ENCODE results near the gene SLC7A10.

Gene SLC7A10

GRCh38 chr19:33208371-33208895 is 17.2 kb downstream of the SLC7A10 start:
- Mint-ChIP-seq H3K36me3 (ENCODE audit: low read depth) (no peaks in the 10 kb centered on the region), H3K9me3 (no peaks in the 10 kb centered on the region), H3K4me1 (no peaks in the 10 kb centered on the region), H3K4me3 (no peak overlapping the region), H3K27me3 (no peaks in the 10 kb centered on the region), H3K27ac (no peak overlapping the region)
- DNase-seq (no peak), ATAC-seq (no peak)

DNA sequence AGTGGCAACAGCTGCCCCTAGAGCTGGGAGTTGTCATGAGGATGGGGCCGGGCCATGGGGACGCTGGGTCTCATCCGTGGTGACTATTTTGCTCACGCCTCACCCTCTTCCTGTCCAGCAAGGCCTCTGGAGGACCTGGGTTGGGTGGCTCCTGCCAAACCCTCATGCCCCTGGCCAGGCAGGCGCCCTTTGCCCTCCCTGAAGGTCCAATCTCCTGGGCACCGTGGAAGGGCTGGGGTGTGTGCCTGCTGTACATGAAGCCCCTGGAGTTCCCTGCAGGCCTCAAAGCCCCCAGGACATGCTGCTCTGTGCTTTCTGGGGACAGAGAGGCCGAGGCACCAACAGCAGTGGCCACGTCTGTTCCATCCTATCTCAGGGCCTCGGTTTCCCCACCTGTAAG is 17.7 kb downstream of the SLC7A10 start:
- ATAC-seq (no peak), DNase-seq (no peak)
- H3K4me1 Mint-ChIP-seq, result no peaks in the 10 kb centered on the region
- H3K27me3 Mint-ChIP-seq, result no peaks in the 10 kb centered on the region
- no peaks in the 10 kb centered on the region for H3K36me3 Mint-ChIP-seq (ENCODE audit: low read depth)
- no peak overlapping the region for H3K27ac Mint-ChIP-seq
- H3K4me3 Mint-ChIP-seq, result no peak overlapping the region
- H3K9me3 Mint-ChIP-seq, result no peaks in the 10 kb centered on the region

DNA sequence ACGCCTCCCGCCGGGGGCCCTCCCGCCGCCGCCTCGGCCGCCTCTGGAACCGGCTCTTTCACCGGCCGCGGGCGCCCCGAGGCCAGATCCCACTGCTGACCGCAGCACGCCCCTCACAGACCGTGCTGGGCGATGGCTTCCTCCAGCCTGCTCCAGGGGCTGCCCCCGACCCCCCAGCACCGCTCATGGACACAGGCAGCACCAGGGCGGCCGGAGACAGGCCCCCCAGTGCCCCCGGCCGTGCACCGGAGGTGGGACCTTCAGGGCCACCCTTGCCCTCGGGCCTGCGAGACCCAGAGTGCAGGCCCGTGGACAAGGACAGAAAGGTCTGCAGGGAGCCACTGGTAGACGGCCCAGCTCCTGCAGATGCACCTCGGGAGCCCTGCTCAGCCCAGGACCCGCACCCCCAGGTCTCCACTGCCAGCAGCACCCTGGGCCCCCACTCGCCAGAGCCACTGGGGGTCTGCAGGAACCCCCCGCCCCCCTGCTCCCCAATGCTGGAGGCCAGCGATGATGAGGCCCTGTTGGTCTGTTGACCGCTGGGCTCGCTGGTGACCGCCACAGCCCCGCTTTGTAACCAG is 18.5 kb downstream of the SLC7A10 start:
- no peak overlapping the region for H3K27ac Mint-ChIP-seq
- no peaks in the 10 kb centered on the region for H3K36me3 Mint-ChIP-seq (ENCODE audit: low read depth)
- no peak overlapping the region for H3K4me3 Mint-ChIP-seq
- ATAC-seq, result no peak
- H3K4me1 Mint-ChIP-seq, result no peaks in the 10 kb centered on the region
- DNase-seq, result no peak
- H3K27me3 Mint-ChIP-seq, result no peaks in the 10 kb centered on the region
- H3K9me3 Mint-ChIP-seq, result no peaks in the 10 kb centered on the region

- H3K36me3 Mint-ChIP-seq (ENCODE audit: low read depth), result no peaks in the 10 kb centered on the region
- no peaks in the 10 kb centered on the region for H3K27me3 Mint-ChIP-seq
- no peak overlapping the region for H3K4me3 Mint-ChIP-seq
- ATAC-seq (no peak), DNase-seq (no peak)
- H3K9me3 Mint-ChIP-seq, result no peaks in the 10 kb centered on the region
- no peak overlapping the region for H3K27ac Mint-ChIP-seq
- no peaks in the 10 kb centered on the region for H3K4me1 Mint-ChIP-seq
Measured at GRCh38 chr19:33206261-33207039, 19.2 kb downstream of the SLC7A10 start.

DNA sequence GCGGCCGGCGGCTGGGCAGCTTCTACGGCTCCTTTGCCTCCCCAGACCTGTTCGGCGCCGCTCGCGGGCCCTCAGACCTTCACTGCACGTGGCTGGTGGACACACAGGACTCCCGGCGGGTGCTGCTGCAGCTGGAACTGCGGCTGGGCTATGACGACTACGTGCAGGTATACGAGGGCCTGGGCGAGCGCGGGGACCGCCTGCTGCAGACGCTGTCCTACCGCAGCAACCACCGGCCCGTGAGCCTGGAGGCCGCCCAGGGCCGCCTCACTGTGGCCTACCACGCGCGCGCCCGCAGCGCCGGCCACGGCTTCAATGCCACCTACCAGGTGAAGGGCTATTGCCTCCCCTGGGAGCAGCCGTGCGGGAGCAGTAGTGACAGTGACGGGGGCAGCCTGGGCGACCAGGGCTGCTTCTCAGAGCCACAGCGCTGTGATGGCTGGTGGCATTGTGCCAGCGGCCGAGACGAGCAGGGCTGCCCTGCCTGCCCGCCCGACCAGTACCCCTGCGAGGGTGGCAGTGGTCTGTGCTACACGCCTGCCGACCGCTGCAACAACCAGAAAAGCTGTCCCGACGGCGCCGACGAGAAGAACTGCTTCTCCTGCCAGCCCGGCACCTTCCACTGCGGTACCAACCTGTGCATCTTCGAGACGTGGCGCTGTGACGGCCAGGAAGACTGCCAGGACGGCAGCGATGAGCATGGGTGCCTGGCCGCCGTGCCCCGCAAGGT is 20.0 kb downstream of the SLC7A10 start:
- H3K27ac Mint-ChIP-seq, result no peak overlapping the region
- no peak overlapping the region for H3K4me3 Mint-ChIP-seq

DNA sequence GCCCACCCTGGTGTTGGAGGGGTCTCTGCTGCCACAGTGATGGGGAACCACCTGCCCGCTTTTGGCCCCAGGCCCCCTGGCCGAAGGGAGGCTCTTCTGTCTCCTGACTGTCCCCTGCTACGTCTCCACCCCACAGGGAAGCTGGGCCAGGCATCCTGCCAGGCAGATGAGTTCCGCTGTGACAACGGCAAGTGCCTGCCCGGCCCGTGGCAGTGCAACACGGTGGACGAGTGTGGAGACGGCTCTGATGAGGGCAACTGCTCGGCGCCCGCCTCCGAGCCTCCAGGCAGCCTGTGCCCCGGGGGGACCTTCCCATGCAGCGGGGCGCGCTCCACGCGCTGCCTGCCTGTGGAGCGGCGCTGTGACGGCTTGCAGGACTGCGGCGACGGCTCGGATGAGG is 20.5 kb downstream of the SLC7A10 start:
- Mint-ChIP-seq H3K4me3 (no peak overlapping the region), H3K36me3 (ENCODE audit: low read depth) (no peaks in the 10 kb centered on the region), H3K9me3 (no peaks in the 10 kb centered on the region), H3K4me1 (no peaks in the 10 kb centered on the region), H3K27me3 (no peaks in the 10 kb centered on the region), H3K27ac (no peak overlapping the region)
- no peak for DNase-seq
- ATAC-seq, result no peak

More for the DNA sequence above, 20.0 kb downstream of the SLC7A10 start:
- DNase-seq, result no peak
- H3K36me3 Mint-ChIP-seq (ENCODE audit: low read depth), result no peaks in the 10 kb centered on the region
- H3K4me1 Mint-ChIP-seq, result no peaks in the 10 kb centered on the region
- no peaks in the 10 kb centered on the region for H3K9me3 Mint-ChIP-seq
- H3K27me3 Mint-ChIP-seq, result no peaks in the 10 kb centered on the region
- peak; percentile 11 for ATAC-seq

GRCh38 chr19:33204136-33204973 is 21.3 kb downstream of the SLC7A10 start:
- ATAC-seq, result no peak
- no peaks in the 10 kb centered on the region for H3K27me3 Mint-ChIP-seq

DNA sequence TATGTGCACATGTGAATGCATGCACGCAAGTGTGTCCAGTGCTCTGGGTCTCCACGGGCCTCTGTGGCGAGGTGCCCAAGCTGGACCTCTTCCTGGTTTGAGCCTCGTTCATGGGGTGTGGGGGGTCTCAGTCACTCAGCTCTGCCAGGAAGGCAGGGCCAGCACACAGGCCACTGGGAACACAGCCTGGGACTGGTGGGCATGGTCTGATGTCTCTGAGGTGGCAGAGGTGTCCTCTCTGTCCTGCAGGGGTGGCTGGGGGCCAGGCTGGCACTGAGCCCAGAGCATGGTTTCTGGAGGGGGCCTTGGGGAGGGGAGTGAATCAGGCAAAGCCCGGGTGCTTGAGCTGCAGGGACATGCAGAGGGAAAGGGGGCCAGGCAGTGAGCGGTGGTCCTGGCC is 22.1 kb downstream of the SLC7A10 start:
- H3K9me3 Mint-ChIP-seq, result no peaks in the 10 kb centered on the region
- no peaks in the 10 kb centered on the region for H3K4me1 Mint-ChIP-seq
- ATAC-seq (no peak), DNase-seq (no peak)
- H3K36me3 Mint-ChIP-seq (ENCODE audit: low read depth), result no peaks in the 10 kb centered on the region
- no peak overlapping the region for H3K4me3 Mint-ChIP-seq
- no peaks in the 10 kb centered on the region for H3K27me3 Mint-ChIP-seq
- no peak overlapping the region for H3K27ac Mint-ChIP-seq

More at GRCh38 chr19:33204136-33204973, 21.3 kb downstream of the SLC7A10 start:
- Mint-ChIP-seq H3K4me3 (no peak overlapping the region), H3K9me3 (no peaks in the 10 kb centered on the region), H3K4me1 (no peaks in the 10 kb centered on the region), H3K27ac (no peak overlapping the region), H3K36me3 (ENCODE audit: low read depth) (no peaks in the 10 kb centered on the region)
- no peak for DNase-seq

- H3K36me3 Mint-ChIP-seq (ENCODE audit: low read depth), result no peaks in the 10 kb centered on the region
- H3K27ac Mint-ChIP-seq, result no peak overlapping the region
- no peaks in the 10 kb centered on the region for H3K9me3 Mint-ChIP-seq
- no peaks in the 10 kb centered on the region for H3K4me1 Mint-ChIP-seq
- no peak for DNase-seq
- no peak overlapping the region for H3K4me3 Mint-ChIP-seq
- no peaks in the 10 kb centered on the region for H3K27me3 Mint-ChIP-seq
- ATAC-seq, result no peak
Measured at GRCh38 chr19:33202546-33203507, 22.8 kb downstream of the SLC7A10 start.

GRCh38 chr19:33201886-33202545 is 23.6 kb downstream of the SLC7A10 start:
- Mint-ChIP-seq H3K4me1 (no peaks in the 10 kb centered on the region), H3K27ac (no peak overlapping the region), H3K4me3 (no peak overlapping the region), H3K27me3 (peaks cover under 1% of the 10 kb centered on the region), H3K9me3 (no peaks in the 10 kb centered on the region), H3K36me3 (ENCODE audit: low read depth) (no peaks in the 10 kb centered on the region)
- ATAC-seq (no peak), DNase-seq (no peak)

GRCh38 chr19:33201473-33201872 is 24.2 kb downstream of the SLC7A10 start:
- Mint-ChIP-seq H3K27ac (no peak overlapping the region), H3K36me3 (ENCODE audit: low read depth) (no peaks in the 10 kb centered on the region), H3K9me3 (no peaks in the 10 kb centered on the region), H3K4me1 (no peaks in the 10 kb centered on the region), H3K4me3 (no peak overlapping the region), H3K27me3 (peaks cover 5% of the 10 kb centered on the region)
- DNase-seq (no peak), ATAC-seq (no peak)

GRCh38 chr19:33199441-33200265 is 26.0 kb downstream of the SLC7A10 start:
- Mint-ChIP-seq H3K4me3 (no peak overlapping the region), H3K27me3 (peaks cover 10% of the 10 kb centered on the region), H3K9me3 (no peaks in the 10 kb centered on the region), H3K4me1 (no peaks in the 10 kb centered on the region), H3K36me3 (ENCODE audit: low read depth) (no peaks in the 10 kb centered on the region), H3K27ac (no peak overlapping the region)
- no peak for DNase-seq
- no peak for ATAC-seq
